Transverse colon (tissue), 4 donors: ENCODE results near the gene OXGR1. TPM values are rescaled to one million over a fixed set of nuclear protein-coding genes. Genes with fewer than 3 reads are reported as not detected.

Experiments
- DNase-seq: peaks from one replicate; pipeline ENCODE4 v3.0.0-alpha.2; 2019
- H3K27ac ChIP-seq, 4 donors: fragments of 200-600 bp; sonication (generic); 2 replicates each; pipeline ENCODE4 v1.5.1; 2016 to 2018; ENCODE audit warnings: inconsistent platforms in 4 of 4
- H3K27me3 ChIP-seq: fragments of 200-600 bp; sonication (generic); 2 replicates; pipeline ENCODE4 v1.5.1; 2017; ENCODE audit warnings: inconsistent platforms
- H3K36me3 ChIP-seq, 4 donors: fragments of 200-600 bp; sonication (generic); 2 replicates each; pipeline ENCODE4 v1.5.1; 2017 to 2019; ENCODE audit warnings: inconsistent platforms in 4 of 4
- H3K4me1 ChIP-seq, 4 donors: fragments of 200-600 bp; sonication (generic); 2 replicates each; pipeline ENCODE4 v1.5.1; 2017 to 2020; ENCODE audit warnings: inconsistent platforms in 4 of 4
- H3K4me3 ChIP-seq, 4 donors: fragments of 200-600 bp; sonication (generic); 1 replicate in 1 of 4; 2 replicates in 3 of 4; pipeline versions ENCODE4 v1.5.1 to v1.6.1; 2017 to 2019; ENCODE audit warnings: inconsistent platforms in 4 of 4
- H3K9me3 ChIP-seq, 2 donors: fragments of 200-600 bp; sonication (generic); 2 replicates each; pipeline ENCODE4 v1.5.1; 2017 to 2019; ENCODE audit warnings: inconsistent platforms in 2 of 2
- CTCF ChIP-seq, 5 experiments: fragments of 200-600 bp in 3 of 5; fragments of 450-650 bp in 2 of 5; sonication (generic) in 3 of 5; IDR thresholded peaks; 1 replicate in 2 of 5; 2 replicates in 3 of 5; pipeline ENCODE4 v1.5.1; 2016 to 2017; ENCODE audit warnings: antibody characterized with exemption in 5 of 5, inconsistent platforms in 3 of 5, mild to moderate bottlenecking in 2 of 5, moderate library complexity in 1 of 5
- EP300 ChIP-seq: sonication (generic); formaldehyde crosslinking; IDR thresholded peaks from one replicate; pipeline ENCODE4 v1.6.1; 2017; ENCODE audit warnings: antibody characterized with exemption, low read depth
- POLR2A ChIP-seq: fragments of 450-650 bp; IDR thresholded peaks from one replicate; pipeline ENCODE4 v1.6.1; 2016; ENCODE audit warnings: antibody characterized with exemption, mild to moderate bottlenecking, moderate library complexity
- POLR2AphosphoS5 ChIP-seq, 3 donors: sonication (generic); formaldehyde crosslinking; IDR thresholded peaks; one replicate each; pipeline ENCODE4 v1.6.1; 2016; ENCODE audit warnings: antibody characterized with exemption in 3 of 3
- WGBS, 2 donors: methylation state at CpG; one replicate each; pipeline ENCODE4 v1.1.5; 2018; ENCODE audit warnings: low coverage in 1 of 2; 5-methylcytosine and 5-hydroxymethylcytosine counted together
- in situ Hi-C, 4 donors: fragments of 200-750 bp; cut with MboI; loops; one replicate each; pipeline versions ENCODE4 v1.15.0 to v1.15.1; 2017; ENCODE audit warnings: low sequenced_read_pairs in 3 of 4, low pct_ligation_motif_present in 1 of 4, low pct_unique_long_range_greater_than_20kb in 1 of 4
- intact Hi-C: fragments of 100-400 bp; cut with DNase I; formaldehyde crosslinking; loops from one replicate; pipeline ENCODE4 v1.15.1; 2023; ENCODE audit warnings: low total_unique reads
- total RNA-seq, 4 donors: library from RNA; depleted of rRNA; stranded (reverse); fragments of >200 nt; gene quantifications; one replicate each; pipeline ENCODE4 v1.1.0, GENCODE V29; 2016

Gene OXGR1
- total RNA-seq, result 1 to 10 TPM in 2 of 4 donors, not detected in 2; 2.0 to 2.5 TPM

- Histone ChIP-seq H3K27ac (peak within 1 kb of the TSS in 3 of 4 donors; percentile 12 to 56 (median 28)), H3K36me3 (no peaks in the 10 kb centered on the region), H3K4me3 (peak within 1 kb of the TSS; percentile 38 to 57 (median 46)), H3K27me3 (peaks cover 18% of the 10 kb centered on the region), H3K4me1 (peaks cover 0 to 14% (median 9%) of the 10 kb centered on the region in 4 donors), H3K9me3 (no peaks in the 10 kb centered on the region)
- peak; percentile 14 for DNase-seq
- WGBS, 2 donors, result 6 to 12% methylated on average over 12 to 46 of the region's 52 CpGs
- no peak for TF ChIP-seq EP300
- TF ChIP-seq POLR2A, result no peak
- no peak for TF ChIP-seq CTCF (IDR thresholded peaks at IDR 0.05)
- TF ChIP-seq POLR2AphosphoS5 (IDR thresholded peaks at IDR 0.05), result no peak
- in situ Hi-C loops, result no loop called here
- intact Hi-C loops, result no loop called here
Measured at GRCh38 chr13:96994017-96994857, at the start of gene OXGR1. OXGR1 (minus strand) TSS chr13:96994476; CDS start chr13:96987759, 6,717 bp downstream.

- Histone ChIP-seq H3K27ac (no peak overlapping the region), H3K4me3 (no peak overlapping the region), H3K9me3 (no peaks in the 10 kb centered on the region), H3K36me3 (no peaks in the 10 kb centered on the region), H3K27me3 (no peaks in the 10 kb centered on the region), H3K4me1 (no peaks in the 10 kb centered on the region)
- in situ Hi-C loops (no loop called here), intact Hi-C loops (no loop called here)
- TF ChIP-seq POLR2A (no peak), CTCF (IDR thresholded peaks at IDR 0.05) (no peak), POLR2AphosphoS5 (IDR thresholded peaks at IDR 0.05) (no peak), EP300 (no peak)
- WGBS, 2 donors, result 55 to 60% methylated on average over 2 of the region's 2 CpGs
- no peak for DNase-seq
Measured at GRCh38 chr13:97043302-97043701, 49.0 kb upstream of the OXGR1 start.

GRCh38 chr13:97030705-97031452 lies 36.6 kb upstream of the OXGR1 start:
- no peaks in the 10 kb centered on the region for H3K36me3 ChIP-seq
- intact Hi-C loops (no loop called here), in situ Hi-C loops (no loop called here)
- TF ChIP-seq POLR2AphosphoS5 (IDR thresholded peaks at IDR 0.05) (no peak), CTCF (IDR thresholded peaks at IDR 0.05) (peak in 2 of 5 experiments; percentile 19 to 27), EP300 (no peak), POLR2A (no peak)
- H3K4me1 ChIP-seq, result peaks cover 0 to 12% (median 5%) of the 10 kb centered on the region in 4 donors
- H3K4me3 ChIP-seq, result no peak overlapping the region
- no peaks in the 10 kb centered on the region for H3K27me3 ChIP-seq
- H3K27ac ChIP-seq, result no peak overlapping the region
- no peaks in the 10 kb centered on the region for H3K9me3 ChIP-seq
- no peak for DNase-seq
- 45 to 49% methylated on average over 2 of the region's 2 CpGs for WGBS, 2 donors
